K562 (cell line): ENCODE results near the gene FAR2. TPM values are rescaled to one million over a fixed set of nuclear protein-coding genes. Genes with fewer than 3 reads are reported as not detected.

Source experiments
- ARID3A ChIP-seq: IDR thresholded peaks from 2 replicates; pipeline ENCODE4 v1.6.1; 2012; ENCODE audit warnings: low read depth, low read length, improper control_type of control experiment, borderline replicate concordance
- CAMTA2 ChIP-seq: fragments of 250-450 bp; sonication (Bioruptor Pico); conservative IDR thresholded peaks from 2 replicates; pipeline ENCODE4 v1.5.1; 2022
- DIDO1 ChIP-seq: fragments of 450-650 bp; IDR thresholded peaks from 2 replicates; pipeline ENCODE4 v1.6.1; 2016; ENCODE audit warnings: low read depth, missing biosample characterization, missing genetic modification characterization
- HNRNPH1 ChIP-seq: fragments of 200-400 bp; formaldehyde crosslinking; optimal IDR thresholded peaks from 2 replicates; pipeline ENCODE3; 2017; ENCODE audit warnings: low read depth, mild to moderate bottlenecking, low read length, moderate library complexity
- PKNOX1 ChIP-seq: fragments of 450-650 bp; IDR thresholded peaks from 2 replicates; pipeline ENCODE4 v1.6.1; 2016
- PRPF4 ChIP-seq: fragments of 200-400 bp; formaldehyde crosslinking; IDR thresholded peaks from one replicate; pipeline ENCODE4 v1.6.1; 2017; ENCODE audit warnings: low read length, low read depth, mild to moderate bottlenecking; ENCODE audit not compliant: insufficient read depth, poor library complexity, severe bottlenecking
- STAT5A ChIP-seq: IDR thresholded peaks from 2 replicates; pipeline ENCODE4 v1.6.1; 2012; ENCODE audit warnings: low read length, inconsistent platforms, borderline replicate concordance
- TFAM ChIP-seq: fragments of 250-450 bp; sonication (Bioruptor Pico); conservative IDR thresholded peaks from 2 replicates; pipeline ENCODE4 v1.5.0; 2021; ENCODE audit warnings: mild to moderate bottlenecking, moderate library complexity
- U2AF1 ChIP-seq: fragments of 200-400 bp; formaldehyde crosslinking; optimal IDR thresholded peaks from 2 replicates; pipeline ENCODE3; 2017; ENCODE audit warnings: mild to moderate bottlenecking, low read depth, low read length, moderate library complexity
- ZBTB11 ChIP-seq, 3 experiments: fragments of 200-800 bp in 1 of 3; fragments of 250-450 bp in 1 of 3; fragments of 450-650 bp in 1 of 3; sonication (Bioruptor Pico) in 1 of 3; sonication (Bioruptor generic) in 1 of 3; formaldehyde crosslinking in 1 of 3; IDR thresholded peaks; 2 replicates each; pipeline versions ENCODE4 v1.6.1 to v1.8.0; 2016 to 2022; ENCODE audit warnings: mild to moderate bottlenecking in 2 of 3, missing genetic modification characterization in 2 of 3, missing compliant biosample characterization in 1 of 3, moderate library complexity in 1 of 3
- ZHX1 ChIP-seq: fragments of 150-350 bp; conservative IDR thresholded peaks from 2 replicates; pipeline ENCODE4 v1.6.1; 2014; ENCODE audit warnings: low read length
- ZNF639 ChIP-seq, 2 experiments: fragments of 200-800 bp in 1 of 2; sonication (Bioruptor generic) in 1 of 2; sonication (generic) in 1 of 2; formaldehyde crosslinking in 1 of 2; IDR thresholded peaks in 1 of 2; conservative IDR thresholded peaks in 1 of 2; 2 replicates each; pipeline versions ENCODE4 v1.5.0 to v1.6.1; 2016 to 2020; ENCODE audit warnings: missing compliant biosample characterization in 1 of 2, missing genetic modification characterization in 1 of 2, missing genetic modification reagents in 1 of 2
- ZNF75A ChIP-seq: fragments of 450-650 bp; formaldehyde crosslinking; IDR thresholded peaks from 2 replicates; pipeline ENCODE4 v1.4.0; 2020; ENCODE audit warnings: mild to moderate bottlenecking
- ZSCAN32 ChIP-seq: fragments of 450-650 bp; formaldehyde crosslinking; IDR thresholded peaks from 2 replicates; pipeline ENCODE4 v1.4.0; 2020; ENCODE audit warnings: mild to moderate bottlenecking, moderate library complexity
- polyA plus RNA-seq, 8 experiments: library from polyadenylated mRNA; depleted of rRNA in 4 of 8; stranded (reverse) in 5 of 8; unstranded in 3 of 8; fragments of >200 nt; fragmentation: Nextera tagmentation in 2 of 8; fragmentation: Illumina TruSeq in 1 of 8; extraction: Ambion mirVana in 2 of 8; extraction: Trizol in 1 of 8; gene quantifications; 2 replicates each; pipeline versions ENCODE4 v1.2.1 to v1.2.3, GENCODE V29; 2011 to 2014; ENCODE audit warnings: inconsistent platforms in 1 of 8, missing spikeins in 1 of 8
- total RNA-seq, 7 experiments: library from RNA; depleted of rRNA in 6 of 7; stranded (reverse); fragments of >200 nt in 6 of 7; fragmentation: Illumina TruSeq in 2 of 7; extraction: Trizol in 2 of 7; gene quantifications; 2 replicates each; pipeline versions ENCODE4 v1.2.1 to v1.2.3, GENCODE V29; 2011 to 2021; ENCODE audit warnings: low replicate concordance in 1 of 7

Gene FAR2
- total and polyA plus RNA-seq, 9 of the 15 experiments (the other 6 are each of a cell fraction or from before 2014, with no cell fraction given) = 5.0 to 13.4 (median 8.5) TPM

GRCh38 chr12:29317556-29318363 lies 168.7 kb downstream of the FAR2 start (continued):
- TF ChIP-seq PKNOX1 (peak; percentile 16; the same call in 1 of the 2 replicates), HNRNPH1 (no peak), ZHX1 (no peak), CAMTA2 (CRISPR knock-in tag) (no peak), ZNF75A (CRISPR knock-in tag) (no peak), DIDO1 (tag) (no peak), ZSCAN32 (no peak), TFAM (CRISPR knock-in tag) (no peak), STAT5A (no peak), ZNF639 (CRISPR knock-in tag; conservative IDR thresholded peaks at IDR 0.05 in 1 of 2, IDR thresholded peaks at IDR 0.05 in 1 of 2) (no peak), ZBTB11 (CRISPR knock-in tag; IDR thresholded peaks at IDR 0.05) (no peak), ARID3A (0 out of 2 replicates have a peak, but pooled peaks have one; percentile 42), PRPF4 (no peak), U2AF1 (no peak)
